Nasal cavity respiratory epithelium epithelial cell of viscerocranial mucosa (primary cell): Measurements from ENCODE around the gene MYL12B. TPM values are rescaled to one million over a fixed set of nuclear protein-coding genes. Genes with fewer than 3 reads are reported as not detected.

Source experiments
- total RNA-seq: library from RNA; depleted of rRNA; stranded (reverse); fragments of >200 nt; gene quantifications from 2 replicates; pipeline ENCODE4 v1.2.3, GENCODE V29; 2014

MYL12B gene
- total RNA-seq = 494 and 505 TPM in 2 replicates

GRCh38 chr18:3261373-3262233 lies at the start of gene MYL12B:
Gene MYL12B (plus strand): TSS chr18:3262133. CDS start chr18:3272899, 10,766 bp downstream.

DNA sequence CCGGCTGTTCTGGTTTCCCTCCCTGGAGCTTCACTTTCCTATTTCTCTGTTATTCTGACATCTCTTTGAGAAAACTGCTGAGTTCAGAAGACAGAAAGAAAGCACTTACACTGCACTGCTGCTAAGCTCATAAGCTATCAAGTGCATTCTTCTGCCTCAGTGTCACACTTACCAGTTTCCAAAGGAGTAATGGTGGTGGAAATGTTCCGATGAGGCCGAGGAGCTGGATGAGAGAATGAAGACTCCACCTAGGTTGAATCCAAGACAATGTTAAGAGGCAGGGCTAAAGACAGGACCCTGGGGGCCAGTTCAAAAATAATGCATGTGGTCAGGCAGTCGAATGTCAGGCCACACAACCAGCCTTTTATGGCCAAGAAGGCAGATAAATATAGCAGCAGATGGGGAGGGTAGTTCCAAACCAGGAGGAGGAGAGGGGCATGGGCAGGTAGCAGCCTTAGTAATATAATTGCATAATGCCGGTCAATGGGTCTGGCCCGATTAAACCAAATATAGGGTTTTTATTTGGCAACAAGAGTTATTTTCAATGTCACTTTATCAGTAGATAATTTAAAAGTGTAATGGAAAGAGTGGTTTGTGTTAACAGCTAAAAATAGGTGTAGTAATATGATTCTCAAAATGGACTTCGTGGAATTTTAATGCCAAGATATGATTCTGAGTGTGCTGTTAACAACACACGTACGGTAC lies 42.1 kb upstream of the MYL12B start, which contains the start of gene MYOM1:
MYOM1 (minus strand) TSS at position 338 of the 705 bp plus-strand sequence. CDS start 4,745 bp downstream, outside the sequence.

GRCh38 chr18:3247240-3248061 lies 14.5 kb upstream of the MYL12B start, which contains the start of gene MYL12A:
Gene MYL12A (plus strand): TSS chr18:3247801. CDS start chr18:3253248, 5,447 bp downstream.

Other genes with a start within 250 kb of the MYL12B start
- 7.5 and 12.0 TPM in 2 replicates for gene LPIN2, start 249.0 kb upstream of the MYL12B start, total RNA-seq
- gene MYOM1, start 42.2 kb upstream of the MYL12B start, total RNA-seq = 0.68 and 0.85 TPM in 2 replicates
- gene MYL12A, start 14.3 kb upstream of the MYL12B start, total RNA-seq = 465 and 857 TPM in 2 replicates
- gene TGIF1, start 188.0 kb downstream of the MYL12B start, total RNA-seq = 420 and 589 TPM in 2 replicates